HG03521 (cell line): ENCODE results near the gene LPGAT1.
"Not testable (repeated sequence)": the region's sequence is repeated elsewhere in the genome, so short reads cannot be mapped to it uniquely, and the experiment has no call there.

Source experiments
- ATAC-seq: cut with Tn5 transposase; IDR thresholded peaks from one replicate; pipeline ENCODE4 v1.9.1; 2021; ENCODE audit warnings: mild to moderate bottlenecking, moderate library complexity; ENCODE audit not compliant: unreplicated experiment

Gene LPGAT1

GRCh38 chr1:211737115-211738035 lies 93.2 kb downstream of the LPGAT1 start:
- ATAC-seq: no peak

GRCh38 chr1:211736351-211736915 lies 94.1 kb downstream of the LPGAT1 start:
- no peak for ATAC-seq

GRCh38 chr1:211735208-211736170 lies 95.1 kb downstream of the LPGAT1 start:
- no peak for ATAC-seq

- ATAC-seq: no peak
These were observed 95.8 kb downstream of the LPGAT1 start for GRCh38 chr1:211734791-211735190.

GRCh38 chr1:211734359-211734758 lies 96.2 kb downstream of the LPGAT1 start:
- no peak for ATAC-seq

GRCh38 chr1:211732293-211732980 lies 98.1 kb downstream of the LPGAT1 start:
- ATAC-seq: peak; percentile 44

GRCh38 chr1:211731456-211732292 lies 98.9 kb downstream of the LPGAT1 start:
- no peak for ATAC-seq

- ATAC-seq: no peak
These were observed 100.2 kb downstream of the LPGAT1 start for GRCh38 chr1:211730347-211730746.

GRCh38 chr1:211729238-211729637 lies 101.3 kb downstream of the LPGAT1 start:
- ATAC-seq: no peak

- ATAC-seq: no peak
These were observed 104.0 kb downstream of the LPGAT1 start for GRCh38 chr1:211726467-211726995.

GRCh38 chr1:211724687-211725196 lies 105.8 kb downstream of the LPGAT1 start:
- no peak for ATAC-seq

GRCh38 chr1:211723273-211723672 lies 107.3 kb downstream of the LPGAT1 start:
- no peak for ATAC-seq

GRCh38 chr1:211722277-211723175 lies 108.0 kb downstream of the LPGAT1 start:
- ATAC-seq: no peak

GRCh38 chr1:211716555-211716954 lies 114.0 kb downstream of the LPGAT1 start:
- not testable (repeated sequence) for ATAC-seq

- no peak for ATAC-seq
These were observed 114.6 kb downstream of the LPGAT1 start for GRCh38 chr1:211715971-211716370.

GRCh38 chr1:211714154-211714553 lies 116.4 kb downstream of the LPGAT1 start:
- ATAC-seq: no peak

- ATAC-seq: no peak
These were observed 117.3 kb downstream of the LPGAT1 start for GRCh38 chr1:211713231-211713630.

- ATAC-seq: no peak
These were observed 119.3 kb downstream of the LPGAT1 start for GRCh38 chr1:211711315-211711705.
